ENCODE measurements around the gene OR3A2. TPM values are rescaled to one million over a fixed set of nuclear protein-coding genes. Genes with fewer than 3 reads are reported as not detected.
"Not testable (repeated sequence)": the region's sequence is repeated elsewhere in the genome, so short reads cannot be mapped to it uniquely, and the experiment has no call there.

OR3A2 gene
- polyA plus RNA-seq, 1 donor (not counting 4 experiments of a cell fraction or from before 2014, with no cell fraction given), result not detected

DNA sequence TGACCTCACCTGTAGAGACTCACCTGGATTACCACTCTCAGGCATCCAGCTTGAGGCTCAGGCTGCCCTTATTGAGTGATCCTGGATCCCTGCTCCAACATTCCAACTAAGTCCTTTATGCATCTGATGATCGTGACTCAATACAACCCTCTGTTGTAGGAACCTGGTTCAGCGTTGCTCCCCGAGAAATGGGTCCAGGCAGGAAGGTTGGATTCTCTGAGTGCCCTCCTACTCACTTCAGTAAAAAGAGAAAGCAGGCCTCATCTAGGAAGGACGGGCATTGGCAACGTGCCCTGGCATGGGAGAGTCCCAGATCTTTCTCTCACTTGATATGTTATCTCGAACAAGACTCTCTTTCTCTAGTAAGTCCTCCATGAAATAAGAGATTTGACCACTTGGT, 87.8 kb downstream of the OR3A2 start, which contains the start of gene OR3A1:
Gene OR3A1 (minus strand): TSS at position 101 of the 400 bp plus-strand sequence. CDS start 5,778 bp downstream, outside the sequence.
- H3K9me3 ChIP-seq (ENCODE audit: control insufficient read depth, low read depth, low read length), result no peaks in the 10 kb centered on the region
- H3K27me3 ChIP-seq (ENCODE audit: control insufficient read depth, extremely low read depth, insufficient read depth, low read length), result no peaks in the 10 kb centered on the region
- H3K27ac ChIP-seq (ENCODE audit: control insufficient read depth, insufficient read depth, low read length), result no peak within 1 kb of the TSS
- H3K9ac ChIP-seq (ENCODE audit: control insufficient read depth, extremely low read depth, insufficient read depth, low read length), result no peak within 1 kb of the TSS
- H3K4me2 ChIP-seq (ENCODE audit: control insufficient read depth, extremely low read depth, insufficient read depth, low read depth, low read length), result no peak within 1 kb of the TSS
- H3K79me2 ChIP-seq (ENCODE audit: control insufficient read depth, insufficient read depth, low read length), result no peaks in the 10 kb centered on the region
- FAIRE-seq (no peak), DNase-seq (ENCODE audit: low read depth, low spot score) (no peak)
- no peak within 1 kb of the TSS for H3K4me3 ChIP-seq (ENCODE audit: control insufficient read depth in 2 of 3, extremely low read depth in 1 of 3, insufficient read depth in 2 of 3, low read depth in 1 of 3, low read length in 3 of 3)
- no peaks in the 10 kb centered on the region for H3K9me1 ChIP-seq (ENCODE audit: control insufficient read depth, extremely low read depth, insufficient read depth, low read length)
- H3K4me1 ChIP-seq (ENCODE audit: control insufficient read depth, extremely low read depth, insufficient read depth, low read length), result no peaks in the 10 kb centered on the region
- TF ChIP-seq, protein P1, sequence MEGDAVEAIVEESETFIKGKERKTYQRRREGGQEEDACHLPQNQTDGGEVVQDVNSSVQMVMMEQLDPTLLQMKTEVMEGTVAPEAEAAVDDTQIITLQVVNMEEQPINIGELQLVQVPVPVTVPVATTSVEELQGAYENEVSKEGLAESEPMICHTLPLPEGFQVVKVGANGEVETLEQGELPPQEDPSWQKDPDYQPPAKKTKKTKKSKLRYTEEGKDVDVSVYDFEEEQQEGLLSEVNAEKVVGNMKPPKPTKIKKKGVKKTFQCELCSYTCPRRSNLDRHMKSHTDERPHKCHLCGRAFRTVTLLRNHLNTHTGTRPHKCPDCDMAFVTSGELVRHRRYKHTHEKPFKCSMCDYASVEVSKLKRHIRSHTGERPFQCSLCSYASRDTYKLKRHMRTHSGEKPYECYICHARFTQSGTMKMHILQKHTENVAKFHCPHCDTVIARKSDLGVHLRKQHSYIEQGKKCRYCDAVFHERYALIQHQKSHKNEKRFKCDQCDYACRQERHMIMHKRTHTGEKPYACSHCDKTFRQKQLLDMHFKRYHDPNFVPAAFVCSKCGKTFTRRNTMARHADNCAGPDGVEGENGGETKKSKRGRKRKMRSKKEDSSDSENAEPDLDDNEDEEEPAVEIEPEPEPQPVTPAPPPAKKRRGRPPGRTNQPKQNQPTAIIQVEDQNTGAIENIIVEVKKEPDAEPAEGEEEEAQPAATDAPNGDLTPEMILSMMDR (optimal IDR thresholded peaks at IDR 0.05 in 1 of 3, IDR thresholded peaks at IDR 0.05 in 1 of 3, conservative IDR thresholded peaks at IDR 0.05 in 1 of 3; ENCODE audit: extremely low read depth in 1 of 3, insufficient read depth in 2 of 3, low read length in 3 of 3), result no peak
- TF ChIP-seq EZH2 (IDR thresholded peaks at IDR 0.05; ENCODE audit: low read length), result no peak
- dilution Hi-C loops (cut with MboI; ENCODE audit: extremely low pct_ligation_motif_present, low sequenced_read_pairs), result no loop called here
- no peaks in the 10 kb centered on the region for H3K36me3 ChIP-seq (ENCODE audit: control insufficient read depth in 2 of 2, extremely low read depth in 1 of 2, insufficient read depth in 2 of 2, low read length in 2 of 2)
- H4K20me1 ChIP-seq (ENCODE audit: control insufficient read depth, extremely low read depth, insufficient read depth, low read length), result no peaks in the 10 kb centered on the region
- no peak within 1 kb of the TSS for H2AFZ ChIP-seq (ENCODE audit: control insufficient read depth, low read length)

DNA sequence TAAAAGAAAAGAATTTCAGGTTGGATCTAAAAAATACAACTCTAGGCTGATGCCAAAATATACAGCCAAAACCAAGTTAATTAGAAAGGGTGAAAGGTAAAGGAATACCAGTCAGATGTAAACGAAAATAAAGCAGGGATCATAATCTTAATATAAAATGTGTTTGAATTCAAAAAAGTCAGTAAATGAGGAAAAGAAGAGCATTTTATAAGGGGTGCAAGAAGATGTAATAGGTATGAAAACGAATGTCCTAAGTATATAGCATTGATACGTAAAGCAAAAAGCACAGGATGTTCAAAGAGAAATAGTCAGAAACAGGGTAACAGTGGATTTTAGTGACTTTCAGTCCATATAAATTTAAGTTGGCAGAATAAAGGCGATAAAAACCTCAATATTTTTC, 90.5 kb downstream of the OR3A2 start:
- Histone ChIP-seq H2AFZ (ENCODE audit: control insufficient read depth, low read length) (no peak overlapping the region), H3K4me3 (ENCODE audit: control insufficient read depth in 2 of 3, extremely low read depth in 1 of 3, insufficient read depth in 2 of 3, low read depth in 1 of 3, low read length in 3 of 3) (no peak overlapping the region), H3K9me1 (ENCODE audit: control insufficient read depth, extremely low read depth, insufficient read depth, low read length) (no peaks in the 10 kb centered on the region), H3K36me3 (ENCODE audit: control insufficient read depth in 2 of 2, extremely low read depth in 1 of 2, insufficient read depth in 2 of 2, low read length in 2 of 2) (no peaks in the 10 kb centered on the region), H3K9ac (ENCODE audit: control insufficient read depth, extremely low read depth, insufficient read depth, low read length) (no peak overlapping the region), H3K4me1 (ENCODE audit: control insufficient read depth, extremely low read depth, insufficient read depth, low read length) (no peaks in the 10 kb centered on the region), H3K79me2 (ENCODE audit: control insufficient read depth, insufficient read depth, low read length) (no peaks in the 10 kb centered on the region), H3K9me3 (ENCODE audit: control insufficient read depth, low read depth, low read length) (no peaks in the 10 kb centered on the region), H3K27ac (ENCODE audit: control insufficient read depth, insufficient read depth, low read length) (no peak overlapping the region), H4K20me1 (ENCODE audit: control insufficient read depth, extremely low read depth, insufficient read depth, low read length) (no peaks in the 10 kb centered on the region), H3K27me3 (ENCODE audit: control insufficient read depth, extremely low read depth, insufficient read depth, low read length) (no peaks in the 10 kb centered on the region), H3K4me2 (ENCODE audit: control insufficient read depth, extremely low read depth, insufficient read depth, low read depth, low read length) (no peak overlapping the region)
- dilution Hi-C loops (cut with MboI; ENCODE audit: extremely low pct_ligation_motif_present, low sequenced_read_pairs), result no loop called here
- FAIRE-seq, result no peak
- no peak for DNase-seq (ENCODE audit: low read depth, low spot score)
- TF ChIP-seq, protein P1 (optimal IDR thresholded peaks at IDR 0.05 in 1 of 3, IDR thresholded peaks at IDR 0.05 in 1 of 3, conservative IDR thresholded peaks at IDR 0.05 in 1 of 3; ENCODE audit: extremely low read depth in 1 of 3, insufficient read depth in 2 of 3, low read length in 3 of 3), result no peak
- TF ChIP-seq EZH2 (IDR thresholded peaks at IDR 0.05; ENCODE audit: low read length), result no peak

DNA sequence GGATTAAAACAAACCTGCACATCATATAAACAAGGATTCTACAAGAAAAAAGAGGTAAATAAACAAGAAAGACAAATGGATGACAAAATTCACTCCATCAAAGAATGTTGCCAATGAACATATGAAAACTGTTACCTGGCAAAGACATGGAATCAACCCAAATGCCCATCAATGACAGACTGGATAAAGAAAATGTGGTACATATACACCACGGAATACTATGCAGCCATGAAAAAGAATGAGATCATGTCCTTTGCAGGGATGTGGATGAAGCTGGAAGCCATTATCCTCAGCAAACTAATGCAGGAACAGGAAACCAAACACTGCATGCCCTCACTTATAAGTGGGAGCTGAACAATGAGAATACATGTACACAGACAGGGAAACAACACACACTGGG, 92.6 kb downstream of the OR3A2 start:
- H4K20me1 ChIP-seq (ENCODE audit: control insufficient read depth, extremely low read depth, insufficient read depth, low read length); H3K9ac ChIP-seq (ENCODE audit: control insufficient read depth, extremely low read depth, insufficient read depth, low read length); FAIRE-seq; H3K27ac ChIP-seq (ENCODE audit: control insufficient read depth, insufficient read depth, low read length); H3K79me2 ChIP-seq (ENCODE audit: control insufficient read depth, insufficient read depth, low read length); H2AFZ ChIP-seq (ENCODE audit: control insufficient read depth, low read length); H3K4me2 ChIP-seq (ENCODE audit: control insufficient read depth, extremely low read depth, insufficient read depth, low read depth, low read length); DNase-seq (ENCODE audit: low read depth, low spot score); H3K9me3 ChIP-seq (ENCODE audit: control insufficient read depth, low read depth, low read length); H3K27me3 ChIP-seq (ENCODE audit: control insufficient read depth, extremely low read depth, insufficient read depth, low read length); H3K36me3 ChIP-seq (ENCODE audit: control insufficient read depth in 2 of 2, extremely low read depth in 1 of 2, insufficient read depth in 2 of 2, low read length in 2 of 2); H3K9me1 ChIP-seq (ENCODE audit: control insufficient read depth, extremely low read depth, insufficient read depth, low read length); dilution Hi-C loops (cut with MboI; ENCODE audit: extremely low pct_ligation_motif_present, low sequenced_read_pairs); H3K4me1 ChIP-seq (ENCODE audit: control insufficient read depth, extremely low read depth, insufficient read depth, low read length); H3K4me3 ChIP-seq (ENCODE audit: control insufficient read depth in 2 of 3, extremely low read depth in 1 of 3, insufficient read depth in 2 of 3, low read depth in 1 of 3, low read length in 3 of 3): not testable (repeated sequence)
